OCI-LY3 (cell line): ENCODE results near the gene TMCO6.

Experiments used
- CTCF ChIP-seq: fragments of 200-600, 300-600 bp; sonication (generic); IDR thresholded peaks from 2 replicates; pipeline ENCODE4 v1.5.1; 2014; ENCODE audit warnings: antibody characterized with exemption, low read length, low read depth
- EZH2phosphoT487 ChIP-seq: fragments of 200-600 bp; shearing (Covaris generic); IDR thresholded peaks from 2 replicates; pipeline ENCODE4 v1.6.1; 2018; ENCODE audit warnings: antibody characterized with exemption, mixed run types, low read depth

DNA sequence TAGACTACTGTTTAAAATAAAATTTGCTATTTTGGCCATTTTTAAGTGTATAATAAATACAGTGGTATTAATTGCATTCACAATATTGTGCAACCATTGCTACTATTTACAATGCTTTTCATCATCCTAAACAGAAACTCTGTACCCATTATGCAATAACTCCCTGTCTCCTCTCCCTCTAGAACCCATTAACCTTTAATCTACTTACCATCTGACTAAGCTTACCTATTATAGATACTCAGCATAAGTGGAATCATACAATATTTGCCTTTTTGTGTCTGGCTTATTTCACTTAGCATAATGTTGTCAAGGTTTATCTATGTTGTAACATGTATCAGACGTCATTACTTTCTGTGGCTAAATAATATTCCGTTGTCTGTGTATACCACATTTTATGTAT lies 32.2 kb upstream of the TMCO6 start:
- TF ChIP-seq CTCF (no peak), EZH2phosphoT487 (no peak)
